Upper lobe of left lung (tissue), 6 donors: Measurements from ENCODE around the gene SHOC2. TPM values are rescaled to one million over a fixed set of nuclear protein-coding genes. Genes with fewer than 3 reads are reported as not detected.

Source experiments
- ATAC-seq, 2 donors: fragments of 200-7000 bp; cut with Tn5 transposase; one replicate each; pipeline ENCODE4 v1.9.1; 2022; ENCODE audit warnings: mild to moderate bottlenecking in 2 of 2, moderate library complexity in 2 of 2; ENCODE audit not compliant: low FRiP score in 2 of 2
- DNase-seq, 2 donors: peaks; one replicate each; pipeline ENCODE4 v3.0.0-alpha.2; 2019 to 2020
- H3K27ac ChIP-seq, 4 donors: fragments of 200-600 bp; sonication (generic); one replicate each; pipeline ENCODE4 v1.5.1; 2016 to 2019
- H3K27me3 ChIP-seq, 4 donors: fragments of 200-600 bp; sonication (generic); one replicate each; pipeline ENCODE4 v1.5.1; 2017 to 2019
- H3K36me3 ChIP-seq, 4 donors: fragments of 200-600 bp; sonication (generic); one replicate each; pipeline ENCODE4 v1.5.1; 2016 to 2019
- H3K4me1 ChIP-seq, 4 donors: fragments of 200-600 bp; sonication (generic); one replicate each; pipeline ENCODE4 v1.5.1; 2018 to 2019
- H3K4me3 ChIP-seq, 4 donors: fragments of 200-600 bp; sonication (generic); one replicate each; pipeline ENCODE4 v1.5.1; 2017 to 2019; ENCODE audit warnings: mild to moderate bottlenecking in 2 of 4, moderate library complexity in 1 of 4
- H3K9me3 ChIP-seq, 4 donors: fragments of 200-600 bp; sonication (generic); one replicate each; pipeline ENCODE4 v1.5.1; 2018 to 2019
- CTCF ChIP-seq, 6 experiments: fragments of 450-650 bp in 4 of 6; fragments of 200-600 bp in 2 of 6; sonication (generic) in 2 of 6; IDR thresholded peaks; one replicate each; pipeline ENCODE4 v1.5.1; 2016 to 2019; ENCODE audit warnings: antibody characterized with exemption in 6 of 6
- EP300 ChIP-seq, 4 donors: sonication (generic); formaldehyde crosslinking; IDR thresholded peaks; one replicate each; pipeline ENCODE4 v1.5.1; 2017; ENCODE audit warnings: antibody characterized with exemption in 4 of 4, control low read depth in 2 of 4
- POLR2A ChIP-seq, 4 donors: fragments of 450-650 bp; IDR thresholded peaks; one replicate each; pipeline ENCODE4 v1.5.1; 2016 to 2017; ENCODE audit warnings: antibody characterized with exemption in 4 of 4, mild to moderate bottlenecking in 2 of 4
- POLR2AphosphoS5 ChIP-seq, 2 donors: sonication (generic); formaldehyde crosslinking; IDR thresholded peaks; one replicate each; pipeline ENCODE4 v1.5.1; 2017; ENCODE audit warnings: antibody characterized with exemption in 2 of 2
- WGBS, 2 donors: methylation state at CpG; one replicate each; pipeline ENCODE4 v1.1.5; 2017 to 2018; 5-methylcytosine and 5-hydroxymethylcytosine counted together
- total RNA-seq, 6 donors: library from RNA; depleted of rRNA in 4 of 6; stranded (reverse); fragments of >200 nt in 4 of 6; gene quantifications; one replicate each; pipeline versions ENCODE4 v1.1.0 to v1.2.1, GENCODE V29; 2016 to 2021
- donor health status: DM: no; HTN: no; CAD: no; lungs with moderate emphysema.
- donor health status: DM: no; HTN: yes; CAD: no; lungs with severe emphysema.

Gene SHOC2
- total RNA-seq, 6 donors from 2014 or later: 24.2 to 117 (median 41.6) TPM

- Histone ChIP-seq H3K9me3 (no peaks in the 10 kb centered on the region), H3K4me3 (no peak overlapping the region), H3K27ac (no peak overlapping the region), H3K4me1 (no peaks in the 10 kb centered on the region), H3K36me3 (no peaks in the 10 kb centered on the region), H3K27me3 (no peaks in the 10 kb centered on the region)
- DNase-seq (no peak), ATAC-seq (no peak)
- TF ChIP-seq CTCF (IDR thresholded peaks at IDR 0.05) (no peak), POLR2AphosphoS5 (IDR thresholded peaks at IDR 0.05) (no peak)
- 98 to 100% methylated on average over 2 of the region's 2 CpGs for WGBS, 2 donors
Observed at GRCh38 chr10:110978204-110978603, 58.8 kb downstream of the SHOC2 start.

GRCh38 chr10:110979611-110980010 is 60.2 kb downstream of the SHOC2 start:
- WGBS, 2 donors: 90 to 97% methylated on average over 2 of the region's 2 CpGs
- H3K4me1 ChIP-seq: no peaks in the 10 kb centered on the region
- H3K27ac ChIP-seq: no peak overlapping the region
- no peaks in the 10 kb centered on the region for H3K36me3 ChIP-seq
- H3K27me3 ChIP-seq: no peaks in the 10 kb centered on the region
- TF ChIP-seq POLR2A (IDR thresholded peaks at IDR 0.05) (no peak), POLR2AphosphoS5 (IDR thresholded peaks at IDR 0.05) (no peak), CTCF (IDR thresholded peaks at IDR 0.05) (no peak), EP300 (IDR thresholded peaks at IDR 0.05) (no peak)
- DNase-seq: no peak
- H3K4me3 ChIP-seq: no peak overlapping the region
- no peak for ATAC-seq
- no peaks in the 10 kb centered on the region for H3K9me3 ChIP-seq

- no peak for DNase-seq
- H3K36me3 ChIP-seq: no peaks in the 10 kb centered on the region
Observed at GRCh38 chr10:110980807-110981206, 61.4 kb downstream of the SHOC2 start.

GRCh38 chr10:110983466-110983865 is 64.1 kb downstream of the SHOC2 start:
- Histone ChIP-seq H3K4me3 (no peak overlapping the region), H3K4me1 (no peaks in the 10 kb centered on the region), H3K36me3 (no peaks in the 10 kb centered on the region), H3K27ac (no peak overlapping the region), H3K9me3 (no peaks in the 10 kb centered on the region), H3K27me3 (no peaks in the 10 kb centered on the region)
- ATAC-seq (no peak), DNase-seq (no peak)
- no peak for TF ChIP-seq CTCF (IDR thresholded peaks at IDR 0.05)
- TF ChIP-seq EP300 (IDR thresholded peaks at IDR 0.05): no peak
- no peak for TF ChIP-seq POLR2A (IDR thresholded peaks at IDR 0.05)
- no peak for TF ChIP-seq POLR2AphosphoS5 (IDR thresholded peaks at IDR 0.05)
- 95% methylated on average over 3 of the region's 3 CpGs for WGBS, 2 donors

More at GRCh38 chr10:110980807-110981206, 61.4 kb downstream of the SHOC2 start:
- Histone ChIP-seq H3K27ac (no peak overlapping the region), H3K27me3 (no peaks in the 10 kb centered on the region), H3K4me3 (no peak overlapping the region), H3K4me1 (no peaks in the 10 kb centered on the region), H3K9me3 (no peaks in the 10 kb centered on the region)
- no peak for ATAC-seq
- TF ChIP-seq EP300 (IDR thresholded peaks at IDR 0.05) (no peak), CTCF (IDR thresholded peaks at IDR 0.05) (no peak), POLR2AphosphoS5 (IDR thresholded peaks at IDR 0.05) (no peak), POLR2A (IDR thresholded peaks at IDR 0.05) (no peak)

- Histone ChIP-seq H3K4me3 (no peak overlapping the region), H3K9me3 (no peaks in the 10 kb centered on the region), H3K27ac (no peak overlapping the region), H3K4me1 (no peaks in the 10 kb centered on the region), H3K36me3 (no peaks in the 10 kb centered on the region), H3K27me3 (no peaks in the 10 kb centered on the region)
- TF ChIP-seq POLR2A (IDR thresholded peaks at IDR 0.05) (no peak), POLR2AphosphoS5 (IDR thresholded peaks at IDR 0.05) (no peak), CTCF (IDR thresholded peaks at IDR 0.05) (no peak), EP300 (IDR thresholded peaks at IDR 0.05) (no peak)
- DNase-seq (no peak), ATAC-seq (no peak)
- WGBS, 2 donors: 93 to 94% methylated on average over 2 of the region's 2 CpGs
Observed at GRCh38 chr10:110985497-110986275, 66.3 kb downstream of the SHOC2 start.
